ENCODE results near the gene COL17A1.

Gene COL17A1

GRCh38 chr10:103983367-103983911, 102.2 kb downstream of the COL17A1 start:
- DNase-seq: no peak

- no peak for DNase-seq
Observed at GRCh38 chr10:103982639-103983038, 103.0 kb downstream of the COL17A1 start.

Data from fibroblast of skin of right quadriceps (primary cell).